Activated T-helper 1 cell treated with Interleukin-2 at 50 U/mL for 16 hours (primary cell): Measurements from ENCODE around the gene CHMP1A.
"Not testable (repeated sequence)": the region's sequence is repeated elsewhere in the genome, so short reads cannot be mapped to it uniquely, and the experiment has no call there.

Experiments
- DNase-seq: peaks from one replicate; pipeline ENCODE4 v3.0.0-alpha.2; 2020; ENCODE audit warnings: low read depth

Gene CHMP1A

GRCh38 chr16:89658221-89658879, 842 bp upstream of the CHMP1A start:
- DNase-seq, result no peak

GRCh38 chr16:89656435-89657121, 930 bp downstream of the CHMP1A start:
- DNase-seq, result no peak

GRCh38 chr16:89655062-89655643, 2.4 kb downstream of the CHMP1A start:
- DNase-seq, result no peak

GRCh38 chr16:89653656-89654295, 3.7 kb downstream of the CHMP1A start:
- no peak for DNase-seq

- no peak for DNase-seq
Observed at GRCh38 chr16:89651584-89651983, 5.9 kb downstream of the CHMP1A start.

GRCh38 chr16:89646906-89647305, 10.6 kb downstream of the CHMP1A start:
- no peak for DNase-seq

DNA sequence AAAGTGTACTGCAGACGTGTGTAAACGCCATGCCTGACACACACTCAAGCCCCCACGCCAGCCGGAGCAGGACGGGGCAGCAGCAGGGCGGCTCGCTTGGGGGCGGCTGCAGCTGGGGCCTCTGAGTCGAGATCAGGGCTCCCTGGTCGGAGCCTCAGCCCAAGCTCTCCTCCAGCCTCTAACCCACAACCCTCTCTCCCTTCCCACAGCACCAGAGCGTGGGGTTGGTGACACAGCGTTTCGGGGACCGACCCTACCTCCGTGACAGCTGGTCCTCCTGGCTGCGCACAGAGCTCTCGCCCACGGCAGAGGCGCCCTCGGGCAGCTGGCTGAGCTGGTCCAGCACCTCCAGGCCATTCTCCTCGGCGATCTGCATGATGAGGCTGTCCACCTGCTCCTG, 11.2 kb downstream of the CHMP1A start:
- no peak for DNase-seq

- no peak for DNase-seq
Observed at GRCh38 chr16:89645122-89645521, 12.4 kb downstream of the CHMP1A start.

GRCh38 chr16:89643769-89644300, 13.7 kb downstream of the CHMP1A start:
- DNase-seq, result no peak

- no peak for DNase-seq
Observed at GRCh38 chr16:89642574-89642973, 14.9 kb downstream of the CHMP1A start.

DNA sequence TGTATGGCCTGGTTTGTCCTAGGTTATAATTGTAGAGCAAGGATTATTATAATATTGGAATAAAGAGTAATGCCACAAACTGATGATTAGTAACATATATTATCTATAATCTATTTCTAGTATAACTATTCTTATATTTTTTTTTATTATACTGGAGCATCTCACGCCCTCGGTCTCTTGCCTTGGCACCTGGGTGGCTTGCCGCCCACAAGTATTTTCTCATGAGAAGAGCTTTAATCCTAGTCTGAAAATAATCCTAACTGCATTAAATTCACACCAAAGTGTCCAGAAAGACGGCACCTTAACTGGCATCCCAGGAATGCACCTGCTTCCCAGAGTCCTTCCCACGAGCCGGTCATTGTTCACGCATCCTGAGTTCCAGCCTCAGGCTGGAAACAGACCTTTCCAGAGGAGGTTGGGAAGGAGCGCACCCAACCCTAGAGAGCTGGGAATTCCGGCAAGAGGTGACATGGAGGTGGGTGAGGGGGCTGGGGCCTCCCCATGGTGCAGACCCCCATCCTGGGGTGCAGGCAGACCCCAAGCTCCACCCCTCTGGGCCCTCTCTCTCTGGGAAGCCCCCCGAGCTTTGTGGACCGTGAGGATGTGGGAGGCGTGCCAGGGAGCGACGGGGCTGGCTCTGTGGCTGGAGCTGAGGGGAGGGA, 15.9 kb downstream of the CHMP1A start:
- no peak for DNase-seq

GRCh38 chr16:89639385-89639784, 18.1 kb downstream of the CHMP1A start:
- DNase-seq, result no peak

DNA sequence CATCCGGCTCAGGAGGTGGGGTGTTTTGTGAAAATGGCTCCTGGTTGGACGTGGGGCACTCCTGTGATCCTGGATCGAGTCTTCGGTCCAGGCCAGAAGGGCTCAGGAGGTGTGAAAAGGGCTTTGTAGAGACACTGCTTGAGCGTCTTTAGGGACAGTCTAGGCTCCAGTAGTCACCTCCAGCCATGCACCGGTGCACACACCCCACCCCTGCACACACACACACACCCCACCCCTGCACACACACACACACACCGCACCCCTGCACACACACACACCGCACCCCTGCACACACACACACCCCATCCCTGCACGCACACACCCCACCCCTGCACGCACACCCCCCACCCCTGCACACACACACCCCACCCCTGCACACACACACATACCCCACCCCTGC, 19.1 kb downstream of the CHMP1A start:
- no peak for DNase-seq

- no peak for DNase-seq
Observed at GRCh38 chr16:89637379-89637778, 20.1 kb downstream of the CHMP1A start.

- no peak for DNase-seq
Observed at GRCh38 chr16:89636663-89637062, 20.8 kb downstream of the CHMP1A start.

- not testable (repeated sequence) for DNase-seq
Observed at GRCh38 chr16:89634463-89635385, 22.8 kb downstream of the CHMP1A start.

DNA sequence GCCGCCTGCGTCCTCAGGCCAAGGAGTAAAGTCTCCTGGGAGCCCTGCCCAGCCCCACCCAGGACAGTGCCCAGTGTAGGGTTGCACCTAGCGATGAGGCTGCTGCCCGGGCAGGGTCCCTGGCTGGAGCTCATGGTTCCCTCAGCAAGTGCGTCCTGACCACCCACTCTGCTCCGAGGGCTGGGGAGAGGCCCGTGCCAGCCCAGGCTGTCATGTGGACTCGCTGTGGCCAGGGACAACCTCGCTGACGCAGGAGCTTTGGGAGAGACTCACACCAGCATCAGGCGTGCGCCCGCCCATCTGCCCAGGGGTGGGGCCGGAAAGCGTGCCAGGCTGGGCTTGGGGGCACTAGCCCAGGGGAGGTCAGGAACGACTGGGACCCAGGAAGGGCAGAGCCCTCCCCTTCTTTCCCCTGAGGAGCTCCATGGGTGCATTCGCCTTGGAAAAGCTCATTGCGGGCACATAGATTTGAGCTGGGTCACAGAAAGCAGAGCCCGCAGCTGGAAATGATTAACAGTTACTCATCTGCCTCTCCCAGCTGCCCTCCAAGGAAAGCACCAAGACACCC, 24.4 kb downstream of the CHMP1A start:
- no peak for DNase-seq

- no peak for DNase-seq
Observed at GRCh38 chr16:89629827-89630610, 27.5 kb downstream of the CHMP1A start.

DNA sequence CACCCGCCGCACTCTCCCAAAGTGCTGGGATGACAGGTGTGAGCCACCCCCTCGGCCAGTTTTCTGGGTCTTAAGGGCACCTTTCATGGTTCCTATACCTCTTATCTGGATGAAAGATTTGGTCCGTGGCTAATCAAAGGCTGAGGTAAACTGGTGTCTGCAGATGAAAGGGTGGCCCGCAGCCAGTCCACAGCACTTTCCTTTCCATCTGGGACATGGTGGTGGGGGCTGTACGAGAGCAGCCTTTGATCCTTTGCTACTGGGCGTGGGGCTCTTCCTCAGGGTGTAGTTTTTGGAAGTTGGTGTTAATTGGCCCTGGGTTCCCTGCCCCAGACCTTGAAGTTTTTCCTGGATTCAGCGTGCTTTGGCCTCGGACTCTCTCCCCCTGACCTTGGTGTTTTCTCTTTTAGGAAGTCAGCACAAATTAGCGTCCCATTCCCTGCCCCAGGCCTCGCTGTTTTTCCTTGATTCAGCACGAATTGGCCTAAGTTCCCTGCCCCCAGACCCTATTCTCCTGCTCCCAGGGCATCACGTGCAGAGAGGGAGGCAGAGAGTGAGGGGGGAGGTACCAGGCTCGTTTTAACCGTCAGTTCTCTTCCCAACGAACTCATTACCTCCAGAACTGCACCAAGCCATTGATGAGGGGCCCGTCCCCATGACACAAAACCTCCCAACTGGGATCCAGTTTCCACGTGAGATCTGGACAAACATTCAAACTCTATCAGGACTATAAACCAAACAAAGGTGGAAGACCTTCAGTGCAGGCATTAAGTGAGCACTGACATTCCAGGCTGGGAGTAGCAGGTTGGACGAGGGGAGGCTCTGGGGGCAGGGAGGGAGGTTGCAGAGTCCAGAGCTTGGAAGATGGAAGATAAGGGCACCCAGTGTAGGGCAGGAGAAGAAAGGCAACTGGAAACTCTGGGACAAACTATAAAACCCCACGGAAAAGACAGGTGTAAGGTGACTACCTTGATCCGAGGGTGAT, 32.4 kb downstream of the CHMP1A start:
- no peak for DNase-seq
